GM12873 (cell line): ENCODE results near the gene CPA3.

ENCODE experiments used
- CTCF ChIP-seq: IDR thresholded peaks from 2 replicates; pipeline ENCODE4 v1.5.1; 2012; ENCODE audit warnings: low read depth, mild to moderate bottlenecking, moderate library complexity, low read length, control low read depth; ENCODE audit not compliant: insufficient read depth; ENCODE audit errors: missing control alignments

CPA3 gene

DNA sequence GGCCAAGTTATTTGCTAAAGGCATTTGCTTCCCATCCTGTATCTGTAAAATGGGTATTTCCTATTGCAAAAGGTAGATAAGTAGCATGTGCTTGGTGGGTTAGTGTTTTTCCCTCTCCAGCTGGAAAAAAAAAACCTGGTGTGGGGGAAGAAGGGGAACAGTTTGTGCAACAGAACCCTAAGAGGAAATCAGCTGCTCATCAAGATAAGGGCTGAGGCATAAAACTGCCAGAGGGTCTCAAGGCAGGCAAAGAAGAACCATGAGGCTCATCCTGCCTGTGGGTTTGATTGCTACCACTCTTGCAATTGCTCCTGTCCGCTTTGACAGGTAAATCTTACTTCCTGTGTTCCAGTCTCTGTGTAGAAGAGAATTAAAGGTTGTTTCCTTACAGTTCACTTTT is at the start of gene CPA3:
Gene CPA3, plus strand, starts transcription at position 248 of the 400 bp plus-strand sequence. Its CDS starts 12 bp downstream, at position 260.
- no peak for TF ChIP-seq CTCF

DNA sequence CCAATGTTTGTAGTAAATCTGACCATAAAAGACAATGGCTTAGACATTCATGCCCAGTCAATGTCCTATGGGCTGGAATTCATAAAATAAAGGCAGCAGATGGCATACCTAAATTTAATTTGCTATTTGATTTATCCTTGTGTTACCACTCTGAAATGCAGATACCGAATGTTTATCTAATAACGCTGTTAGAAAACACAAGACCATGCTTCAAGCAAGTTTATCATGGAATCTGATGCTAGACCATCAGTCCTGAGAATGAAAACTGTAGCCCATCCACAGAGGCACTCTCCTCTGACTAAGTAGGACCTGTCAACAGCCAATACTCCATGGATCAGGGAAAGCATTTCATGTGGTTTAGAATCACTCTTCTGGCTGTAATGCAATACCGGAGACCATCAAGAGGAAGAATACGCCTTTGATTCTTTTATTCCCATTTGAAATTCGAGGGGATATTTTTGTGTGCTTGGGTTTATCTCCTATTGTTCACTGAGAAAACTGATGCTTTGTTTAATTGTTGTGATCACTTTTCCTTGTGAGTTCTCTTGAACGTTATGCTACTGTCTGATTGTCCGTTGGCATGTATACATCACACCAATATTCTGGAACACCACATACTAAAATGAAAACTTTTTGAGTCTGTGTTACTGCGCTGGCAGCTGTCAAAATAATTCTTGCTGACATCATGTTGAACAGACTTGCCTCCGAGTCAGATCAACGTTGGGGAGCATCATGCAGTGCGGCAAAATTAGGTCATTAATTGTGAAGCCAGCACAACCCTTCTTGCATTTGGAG is 49.6 kb upstream of the CPA3 start:
- TF ChIP-seq CTCF: no peak

GRCh38 chr3:148816427-148816826 is 48.7 kb upstream of the CPA3 start:
- TF ChIP-seq CTCF: no peak

- TF ChIP-seq CTCF: no peak
Observed at GRCh38 chr3:148816981-148817525, 48.0 kb upstream of the CPA3 start.

- no peak for TF ChIP-seq CTCF
Observed at GRCh38 chr3:148820361-148821245, 44.5 kb upstream of the CPA3 start.

DNA sequence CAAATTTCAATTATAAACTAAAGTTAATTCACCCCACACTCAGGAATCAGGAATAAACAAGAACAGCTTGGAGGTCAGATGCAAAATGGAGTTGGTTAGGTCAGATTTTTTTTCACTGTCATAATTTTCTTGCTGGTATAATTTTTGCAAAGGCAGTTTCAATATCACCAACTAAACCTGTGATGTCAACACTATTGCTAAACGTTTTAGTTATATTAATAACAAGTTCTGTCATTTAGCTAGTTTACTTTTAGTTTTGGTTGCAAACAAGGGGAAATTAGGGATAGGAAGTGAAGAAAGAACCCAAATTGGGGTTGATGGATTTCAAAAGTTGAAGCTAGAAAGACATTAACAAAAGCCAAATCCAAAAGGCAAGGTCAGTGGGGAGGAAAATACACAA is 42.1 kb upstream of the CPA3 start:
- TF ChIP-seq CTCF: no peak

DNA sequence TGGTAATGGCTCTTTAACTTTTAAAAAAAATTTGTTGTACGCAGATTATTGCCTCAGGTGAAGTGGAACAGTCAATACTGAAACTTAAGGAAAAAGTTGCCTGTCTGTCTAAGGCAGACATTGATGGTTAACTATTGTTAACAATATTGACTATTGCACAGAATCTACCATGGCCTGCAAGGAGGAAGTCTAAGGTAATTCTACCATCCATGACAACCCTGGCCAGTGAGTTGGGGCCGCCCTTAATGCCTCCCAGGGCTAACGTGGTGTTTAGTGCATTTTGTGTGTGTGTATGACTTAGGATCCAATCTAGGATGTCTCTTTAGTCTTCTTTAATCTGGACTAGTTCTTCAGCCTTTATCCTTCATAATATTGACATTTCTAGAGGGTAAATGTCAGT is 39.6 kb upstream of the CPA3 start:
- TF ChIP-seq CTCF: no peak
